Caco-2 (cell line): ENCODE results near the gene KCTD15. TPM values are rescaled to one million over a fixed set of nuclear protein-coding genes. Genes with fewer than 3 reads are reported as not detected.

ENCODE experiments used
- BruUV-seq: library from RNA; stranded (reverse); fragments of 400-500 nt; replicated peaks from 2 replicates; lab custom pipeline; 2021; lab: Mats Ljungman, UMichigan
- CTCF ChIA-PET: fragments of 300-600 bp; sonication (Branson Sonifier 250); formaldehyde crosslinking; loops from one replicate; lab custom pipeline; 2022; ENCODE audit warnings: antibody characterized with exemption; lab: Charles Lee
- POLR2A ChIA-PET: fragments of 300-600 bp; sonication (Branson Sonifier 250); formaldehyde crosslinking; loops from one replicate; lab custom pipeline; 2022; ENCODE audit warnings: antibody characterized with exemption; lab: Charles Lee
- DNase-seq, 2 experiments: peaks; one replicate each; pipeline versions ENCODE4 v3.0.0 to v3.0.0-alpha.2; 2020 to 2022
- H3K27me3 ChIP-seq: replicated peaks from 2 replicates; pipeline ENCODE4 v1.6.0; 2011; ENCODE audit warnings: low read length; ENCODE audit not compliant: control insufficient read depth, insufficient read depth
- H3K36me3 ChIP-seq: 2 replicates; pipeline ENCODE4 v1.5.1; 2011; ENCODE audit warnings: low read length; ENCODE audit not compliant: control insufficient read depth, insufficient read depth
- H3K4me1 ChIP-seq: fragments of 250-450 bp; sonication (Bioruptor Pico); 2 replicates; pipeline ENCODE4 v1.5.1; 2020; ENCODE audit warnings: mild to moderate bottlenecking
- H3K4me3 ChIP-seq: 2 replicates; pipeline ENCODE4 v1.5.1; 2011; ENCODE audit warnings: low read depth, mild to moderate bottlenecking, control low read depth, low read length
- H3K9me3 ChIP-seq: fragments of 250-450 bp; sonication (Bioruptor Pico); 2 replicates; pipeline ENCODE4 v1.5.1; 2020; ENCODE audit warnings: mild to moderate bottlenecking, moderate library complexity
- H3K27ac Mint-ChIP-seq: one replicate; pipeline ENCODE4 v1.8.0; 2022; ENCODE audit warnings: mixed read lengths; ENCODE audit not compliant: unreplicated experiment
- H3K27me3 Mint-ChIP-seq: one replicate; pipeline ENCODE4 v1.8.0; 2022; ENCODE audit warnings: mixed read lengths; ENCODE audit not compliant: insufficient read depth, unreplicated experiment
- H3K36me3 Mint-ChIP-seq: one replicate; pipeline ENCODE4 v1.8.0; 2022; ENCODE audit warnings: mild to moderate bottlenecking, mixed read lengths; ENCODE audit not compliant: insufficient read depth, unreplicated experiment
- H3K4me1 Mint-ChIP-seq: one replicate; pipeline ENCODE4 v1.8.0; 2022; ENCODE audit warnings: low read depth, mixed read lengths; ENCODE audit not compliant: unreplicated experiment
- H3K4me3 Mint-ChIP-seq: one replicate; pipeline ENCODE4 v1.8.0; 2022; ENCODE audit warnings: mild to moderate bottlenecking, moderate library complexity, mixed read lengths; ENCODE audit not compliant: unreplicated experiment
- H3K9me3 Mint-ChIP-seq: one replicate; pipeline ENCODE4 v1.8.0; 2022; ENCODE audit warnings: mixed read lengths; ENCODE audit not compliant: unreplicated experiment
- intact Hi-C: fragments of 100-400 bp; cut with micrococcal nuclease; formaldehyde crosslinking; loops from one replicate; pipeline ENCODE4 v1.10.0; 2022; ENCODE audit not compliant: unreplicated experiment
- total RNA-seq: library from RNA; stranded (reverse); gene quantifications from 2 replicates; pipeline ENCODE4 v1.2.3, GENCODE V29; 2022
- TF ChIP-seq, protein P1 (sequence below), 2 experiments: fragments of 200-600 bp in 1 of 2; IDR thresholded peaks; 1 replicate in 1 of 2; 2 replicates in 1 of 2; pipeline versions ENCODE4 v1.5.1 to v1.8.0; 2011 to 2022; ENCODE audit warnings: antibody characterized with exemption in 1 of 2, control low read depth in 1 of 2, inconsistent platforms in 1 of 2, low read depth in 1 of 2, low read length in 1 of 2, mild to moderate bottlenecking in 1 of 2, moderate library complexity in 1 of 2; ENCODE audit not compliant: insufficient read depth in 1 of 2, severe bottlenecking in 1 of 2, unreplicated experiment in 1 of 2

The KCTD15 gene
- total RNA-seq, 1 experiment from 2014 or later: 34.6 TPM

DNA sequence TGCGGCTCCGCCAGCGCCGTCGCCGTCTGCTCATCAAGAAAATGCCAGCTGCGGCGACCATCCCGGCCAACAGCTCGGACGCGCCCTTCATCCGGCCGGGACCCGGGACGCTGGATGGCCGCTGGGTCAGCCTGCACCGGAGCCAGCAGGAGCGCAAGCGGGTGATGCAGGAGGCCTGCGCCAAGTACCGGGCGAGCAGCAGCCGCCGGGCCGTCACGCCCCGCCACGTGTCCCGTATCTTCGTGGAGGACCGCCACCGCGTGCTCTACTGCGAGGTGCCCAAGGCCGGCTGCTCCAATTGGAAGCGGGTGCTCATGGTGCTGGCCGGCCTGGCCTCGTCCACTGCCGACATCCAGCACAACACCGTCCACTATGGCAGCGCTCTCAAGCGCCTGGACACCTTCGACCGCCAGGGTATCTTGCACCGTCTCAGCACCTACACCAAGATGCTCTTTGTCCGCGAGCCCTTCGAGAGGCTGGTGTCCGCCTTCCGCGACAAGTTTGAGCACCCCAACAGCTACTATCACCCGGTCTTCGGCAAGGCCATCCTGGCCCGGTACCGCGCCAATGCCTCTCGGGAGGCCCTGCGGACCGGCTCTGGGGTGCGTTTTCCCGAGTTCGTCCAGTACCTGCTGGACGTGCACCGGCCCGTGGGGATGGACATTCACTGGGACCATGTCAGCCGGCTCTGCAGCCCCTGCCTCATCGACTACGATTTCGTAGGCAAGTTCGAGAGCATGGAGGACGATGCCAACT is 24.4 kb upstream of the KCTD15 start:
- H3K4me1 Mint-ChIP-seq: no peaks in the 10 kb centered on the region
- TF ChIP-seq, protein P1, sequence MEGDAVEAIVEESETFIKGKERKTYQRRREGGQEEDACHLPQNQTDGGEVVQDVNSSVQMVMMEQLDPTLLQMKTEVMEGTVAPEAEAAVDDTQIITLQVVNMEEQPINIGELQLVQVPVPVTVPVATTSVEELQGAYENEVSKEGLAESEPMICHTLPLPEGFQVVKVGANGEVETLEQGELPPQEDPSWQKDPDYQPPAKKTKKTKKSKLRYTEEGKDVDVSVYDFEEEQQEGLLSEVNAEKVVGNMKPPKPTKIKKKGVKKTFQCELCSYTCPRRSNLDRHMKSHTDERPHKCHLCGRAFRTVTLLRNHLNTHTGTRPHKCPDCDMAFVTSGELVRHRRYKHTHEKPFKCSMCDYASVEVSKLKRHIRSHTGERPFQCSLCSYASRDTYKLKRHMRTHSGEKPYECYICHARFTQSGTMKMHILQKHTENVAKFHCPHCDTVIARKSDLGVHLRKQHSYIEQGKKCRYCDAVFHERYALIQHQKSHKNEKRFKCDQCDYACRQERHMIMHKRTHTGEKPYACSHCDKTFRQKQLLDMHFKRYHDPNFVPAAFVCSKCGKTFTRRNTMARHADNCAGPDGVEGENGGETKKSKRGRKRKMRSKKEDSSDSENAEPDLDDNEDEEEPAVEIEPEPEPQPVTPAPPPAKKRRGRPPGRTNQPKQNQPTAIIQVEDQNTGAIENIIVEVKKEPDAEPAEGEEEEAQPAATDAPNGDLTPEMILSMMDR (IDR thresholded peaks at IDR 0.05; ENCODE audit: insufficient read depth in 1 of 2, low read depth in 1 of 2, low read length in 1 of 2, severe bottlenecking in 1 of 2, unreplicated experiment in 1 of 2): no peak
- no peak overlapping the region for H3K27ac Mint-ChIP-seq
- no TSS peak for BruUV-seq
- peaks cover 2% of the 10 kb centered on the region; the same call in 1 of the 2 replicates for H3K27me3 ChIP-seq
- no peak overlapping the region for H3K4me3 Mint-ChIP-seq
- DNase-seq: no peak
- no peaks in the 10 kb centered on the region for H3K9me3 ChIP-seq
- no peaks in the 10 kb centered on the region for H3K4me1 ChIP-seq
- H3K36me3 ChIP-seq: no peaks in the 10 kb centered on the region
- no peak overlapping the region for H3K4me3 ChIP-seq
- POLR2A ChIA-PET: no interaction called here
- peaks cover 21% of the 10 kb centered on the region for H3K27me3 Mint-ChIP-seq
- CTCF ChIA-PET: interaction anchor here (0.6 to 3.5 kb wide), 4 partner anchors 342 to 438 kb away, joined by 3 to 21 read pairs (median 6); no protein-coding TSS in a partner anchor
- no peaks in the 10 kb centered on the region for H3K36me3 Mint-ChIP-seq
- intact Hi-C loops: no loop called here
- H3K9me3 Mint-ChIP-seq: no peaks in the 10 kb centered on the region

DNA sequence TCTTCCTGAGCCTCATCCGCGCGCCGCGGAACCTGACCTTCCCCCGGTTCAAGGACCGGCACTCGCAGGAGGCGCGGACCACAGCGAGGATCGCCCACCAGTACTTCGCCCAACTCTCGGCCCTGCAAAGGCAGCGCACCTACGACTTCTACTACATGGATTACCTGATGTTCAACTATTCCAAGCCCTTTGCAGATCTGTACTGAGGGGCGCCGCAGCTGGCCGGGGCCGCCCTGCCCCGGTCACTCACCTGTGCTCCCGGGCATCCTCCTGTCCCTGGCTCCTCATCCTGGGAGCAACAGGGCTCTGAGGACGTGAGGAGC is 23.9 kb upstream of the KCTD15 start:
- H3K4me1 ChIP-seq: no peaks in the 10 kb centered on the region
- Mint-ChIP-seq H3K36me3 (no peaks in the 10 kb centered on the region), H3K27me3 (peaks cover 15% of the 10 kb centered on the region), H3K9me3 (no peaks in the 10 kb centered on the region), H3K27ac (no peak overlapping the region), H3K4me3 (no peak overlapping the region), H3K4me1 (no peaks in the 10 kb centered on the region)
- H3K4me3 ChIP-seq: no peak overlapping the region
- no peak for DNase-seq
- CTCF ChIA-PET: interaction anchor here (1.3 kb wide), 1 partner anchor 342 kb away, joined by 4 read pairs; no protein-coding TSS in a partner anchor
- BruUV-seq: no TSS peak
- no peaks in the 10 kb centered on the region for H3K36me3 ChIP-seq
- no peaks in the 10 kb centered on the region for H3K9me3 ChIP-seq
- TF ChIP-seq, protein P1 (IDR thresholded peaks at IDR 0.05; ENCODE audit: insufficient read depth in 1 of 2, low read depth in 1 of 2, low read length in 1 of 2, severe bottlenecking in 1 of 2, unreplicated experiment in 1 of 2): no peak
- intact Hi-C loops: no loop called here
- POLR2A ChIA-PET: no interaction called here
- H3K27me3 ChIP-seq: peaks cover 2% of the 10 kb centered on the region; the same call in 1 of the 2 replicates

DNA sequence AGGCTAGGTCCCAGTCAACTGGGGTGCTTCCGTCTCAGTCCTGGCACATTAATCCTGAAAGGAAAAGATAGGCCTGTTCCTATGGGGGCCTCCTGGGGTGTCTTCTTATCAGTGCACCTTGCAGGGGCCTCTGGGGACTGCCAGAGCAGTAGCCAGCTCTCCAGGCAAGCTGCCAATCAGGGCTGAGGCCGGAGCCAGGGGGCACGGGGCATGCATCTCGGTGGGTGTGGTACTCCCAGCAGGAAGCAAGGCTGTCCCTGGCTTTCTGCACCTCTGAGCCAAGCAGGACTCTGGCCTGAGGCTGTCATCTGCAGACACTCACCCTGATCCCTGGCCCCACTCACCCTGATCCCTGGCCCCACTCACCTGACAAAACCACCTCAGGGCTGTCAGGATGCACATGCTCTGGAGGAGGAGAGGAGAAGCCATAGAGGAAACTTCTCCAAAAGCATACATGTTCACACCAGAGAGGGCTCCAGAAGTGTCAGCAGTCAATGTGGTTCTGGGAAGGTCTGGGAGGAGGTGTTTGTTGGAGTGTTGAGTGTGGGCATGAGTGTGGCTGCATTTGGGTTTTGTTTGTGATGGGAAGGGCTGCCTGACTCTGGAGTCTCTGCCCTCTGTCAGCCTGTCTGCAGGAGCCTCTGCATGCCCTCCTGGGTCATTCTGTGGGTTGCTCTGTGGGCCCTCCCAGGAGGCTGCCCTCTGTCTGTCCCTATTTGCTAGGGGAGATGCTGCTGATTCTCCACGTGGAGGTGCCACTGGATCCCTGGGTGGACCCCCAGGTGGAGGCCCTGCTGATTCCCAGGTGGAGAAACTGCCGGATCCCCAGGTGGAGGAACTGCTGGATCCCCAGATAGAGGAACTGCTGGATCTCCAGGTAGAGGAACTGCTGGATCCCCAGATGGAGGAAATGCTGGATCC is 22.7 kb upstream of the KCTD15 start:
- ChIA-PET CTCF (interaction anchor here (0.6 to 1.3 kb wide), 2 partner anchors 189 to 343 kb away, joined by 4 to 5 read pairs; no protein-coding TSS in a partner anchor), POLR2A (no interaction called here)
- H3K36me3 Mint-ChIP-seq: peaks cover 5% of the 10 kb centered on the region
- Histone ChIP-seq H3K27me3 (peaks cover 2% of the 10 kb centered on the region; the same call in 1 of the 2 replicates), H3K4me1 (no peaks in the 10 kb centered on the region), H3K36me3 (no peaks in the 10 kb centered on the region), H3K9me3 (no peaks in the 10 kb centered on the region), H3K4me3 (no peak overlapping the region)
- H3K4me1 Mint-ChIP-seq: peaks cover 8% of the 10 kb centered on the region
- BruUV-seq: no TSS peak
- TF ChIP-seq, protein P1 (IDR thresholded peaks at IDR 0.05; ENCODE audit: insufficient read depth in 1 of 2, low read depth in 1 of 2, low read length in 1 of 2, severe bottlenecking in 1 of 2, unreplicated experiment in 1 of 2): no peak
- no peak overlapping the region for H3K27ac Mint-ChIP-seq
- peaks cover 21% of the 10 kb centered on the region for H3K27me3 Mint-ChIP-seq
- H3K9me3 Mint-ChIP-seq: no peaks in the 10 kb centered on the region
- H3K4me3 Mint-ChIP-seq: no peak overlapping the region
- DNase-seq: no peak
- intact Hi-C loops: no loop called here
